Adipocyte (in vitro differentiated cells): ENCODE data around the gene NUDT8.
A peak's percentile ranks its signal among the peaks of the same experiment; 100 is the strongest.
"Not testable (repeated sequence)": the region's sequence is repeated elsewhere in the genome, so short reads cannot be mapped to it uniquely, and the experiment has no call there.

Experiments
- DNase-seq: peaks from one replicate; pipeline ENCODE4 v3.0.0-alpha.2; 2015; ENCODE audit warnings: low read depth
- H3K27me3 ChIP-seq: replicated peaks from 2 replicates; pipeline ENCODE4 v1.7.0; 2013; ENCODE audit warnings: mild to moderate bottlenecking, low read length, moderate library complexity; ENCODE audit not compliant: control insufficient read depth, insufficient read depth
- H3K36me3 ChIP-seq: 2 replicates; pipeline ENCODE4 v1.7.0; 2013; ENCODE audit warnings: low read length, mild to moderate bottlenecking, moderate library complexity; ENCODE audit not compliant: control insufficient read depth, insufficient read depth, severe bottlenecking
- H3K4me1 ChIP-seq: 2 replicates; pipeline ENCODE4 v1.7.0; 2013; ENCODE audit warnings: mild to moderate bottlenecking, low read length, moderate library complexity; ENCODE audit not compliant: control insufficient read depth, insufficient read depth
- H3K4me3 ChIP-seq: 2 replicates; pipeline ENCODE4 v1.7.0; 2013; ENCODE audit warnings: mild to moderate bottlenecking, low read length, moderate library complexity
- H3K9ac ChIP-seq: 2 replicates; pipeline ENCODE4 v1.7.0; 2013; ENCODE audit warnings: mild to moderate bottlenecking, low read length, moderate library complexity
- H3K9me3 ChIP-seq: 2 replicates; pipeline ENCODE4 v1.7.0; 2013; ENCODE audit warnings: mild to moderate bottlenecking, low read length, moderate library complexity; ENCODE audit not compliant: control insufficient read depth

The NUDT8 gene

GRCh38 chr11:67630943-67631331 lies 1.2 kb upstream of the NUDT8 start:
- Histone ChIP-seq H3K9ac (peak overlapping the region; percentile 85), H3K4me1 (peaks cover 9% of the 10 kb centered on the region), H3K4me3 (peak overlapping the region; percentile 87), H3K36me3 (no peaks in the 10 kb centered on the region), H3K27me3 (peaks cover 15% of the 10 kb centered on the region), H3K9me3 (no peaks in the 10 kb centered on the region)
- DNase-seq = no peak

DNA sequence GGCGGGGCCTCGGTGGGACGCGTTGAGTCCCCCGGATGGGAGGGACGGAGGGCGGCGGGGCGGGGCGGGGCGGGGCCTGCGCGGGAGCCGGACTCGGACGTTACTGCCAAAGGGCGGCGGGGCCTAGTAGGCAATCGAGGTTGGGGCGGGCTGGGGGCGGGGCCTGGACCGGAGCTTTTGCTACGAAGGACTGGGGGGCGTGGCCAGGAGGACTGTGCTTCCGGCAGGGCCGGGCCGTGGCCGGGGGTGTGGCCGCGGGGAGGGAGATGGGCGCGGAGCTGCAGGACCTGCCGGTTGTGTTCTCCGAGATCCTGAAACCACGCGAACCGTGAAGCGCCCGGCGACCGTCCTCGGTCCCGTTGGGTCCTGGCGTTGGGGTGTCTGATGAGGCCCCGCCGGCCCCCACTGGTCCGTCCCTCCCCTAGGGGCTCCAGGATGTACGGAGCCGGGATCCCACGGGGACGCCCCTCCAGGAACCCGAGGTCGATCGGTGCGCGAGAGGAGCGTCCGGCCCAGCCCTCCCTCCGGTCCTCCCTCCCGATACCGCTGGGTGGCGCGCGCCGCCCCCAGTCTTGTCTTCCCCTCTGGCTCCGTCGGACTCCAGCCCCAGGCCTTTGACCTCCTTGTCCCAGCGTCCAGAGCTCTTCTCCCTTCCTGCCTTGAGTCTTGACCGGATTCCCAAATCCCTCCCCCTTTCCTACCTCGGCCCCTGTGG lies 648 bp upstream of the NUDT8 start:
- peaks cover 9% of the 10 kb centered on the region for H3K4me1 ChIP-seq
- peak overlapping the region; percentile 87 for H3K4me3 ChIP-seq

GRCh38 chr11:67628710-67629385 lies 889 bp downstream of the NUDT8 start:
- Histone ChIP-seq H3K9ac (peak overlapping the region; percentile 85), H3K36me3 (no peaks in the 10 kb centered on the region), H3K4me1 (peaks cover 9% of the 10 kb centered on the region), H3K27me3 (no peaks in the 10 kb centered on the region), H3K4me3 (peak overlapping the region; percentile 82), H3K9me3 (no peaks in the 10 kb centered on the region)
- DNase-seq = no peak

More for the DNA sequence above, 648 bp upstream of the NUDT8 start:
- no peaks in the 10 kb centered on the region for H3K36me3 ChIP-seq
- peak overlapping the region; percentile 85 for H3K9ac ChIP-seq
- peaks cover 14% of the 10 kb centered on the region for H3K27me3 ChIP-seq
- H3K9me3 ChIP-seq = no peaks in the 10 kb centered on the region
- DNase-seq = peak; percentile 100

- Histone ChIP-seq H3K36me3 (no peaks in the 10 kb centered on the region), H3K4me1 (peaks cover 9% of the 10 kb centered on the region)
- no peak for DNase-seq
Observed at GRCh38 chr11:67627812-67628624, 1.7 kb downstream of the NUDT8 start.

GRCh38 chr11:67627441-67627811 lies 2.3 kb downstream of the NUDT8 start:
- H3K4me3 ChIP-seq = no peak overlapping the region

More at GRCh38 chr11:67627812-67628624, 1.7 kb downstream of the NUDT8 start:
- no peaks in the 10 kb centered on the region for H3K9me3 ChIP-seq
- H3K9ac ChIP-seq = no peak overlapping the region
- H3K4me3 ChIP-seq = no peak overlapping the region
- no peaks in the 10 kb centered on the region for H3K27me3 ChIP-seq

DNA sequence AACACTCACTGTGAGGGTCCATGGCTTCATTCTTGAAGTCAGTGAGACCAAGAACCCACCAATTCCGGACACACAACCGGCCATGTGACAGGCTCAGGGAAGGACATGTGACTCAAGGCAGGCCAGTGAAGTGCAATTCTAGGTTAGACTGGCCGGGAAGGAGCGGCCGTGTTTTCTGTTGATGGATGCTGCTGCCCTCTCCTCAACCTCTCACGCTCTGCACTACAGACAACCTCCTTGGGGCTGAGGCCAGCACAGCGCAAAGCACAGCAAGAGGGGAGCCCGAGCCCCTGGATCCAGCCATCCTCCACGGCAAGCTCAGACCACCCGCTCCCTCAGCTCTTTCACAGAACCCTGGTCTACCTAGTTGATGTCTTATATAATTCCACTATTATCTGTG lies 2.8 kb downstream of the NUDT8 start:
- Histone ChIP-seq H3K9ac (no peak overlapping the region), H3K4me3 (no peak overlapping the region), H3K36me3 (no peaks in the 10 kb centered on the region), H3K9me3 (no peaks in the 10 kb centered on the region), H3K4me1 (peaks cover 9% of the 10 kb centered on the region), H3K27me3 (no peaks in the 10 kb centered on the region)
- no peak for DNase-seq

More at GRCh38 chr11:67627441-67627811, 2.3 kb downstream of the NUDT8 start:
- H3K36me3 ChIP-seq = no peaks in the 10 kb centered on the region
- no peak overlapping the region for H3K9ac ChIP-seq
- no peaks in the 10 kb centered on the region for H3K27me3 ChIP-seq
- peaks cover 9% of the 10 kb centered on the region for H3K4me1 ChIP-seq
- H3K9me3 ChIP-seq = no peaks in the 10 kb centered on the region
- DNase-seq = no peak

GRCh38 chr11:67626131-67626833 lies 3.5 kb downstream of the NUDT8 start:
- H3K4me3 ChIP-seq, H3K36me3 ChIP-seq, H3K9ac ChIP-seq, H3K9me3 ChIP-seq, DNase-seq, H3K27me3 ChIP-seq, H3K4me1 ChIP-seq: not testable (repeated sequence)

- not testable (repeated sequence) for H3K9ac ChIP-seq, H3K9me3 ChIP-seq, H3K4me1 ChIP-seq, DNase-seq, H3K36me3 ChIP-seq, H3K4me3 ChIP-seq, H3K27me3 ChIP-seq
Observed at GRCh38 chr11:67623795-67624194, 5.9 kb downstream of the NUDT8 start.

DNA sequence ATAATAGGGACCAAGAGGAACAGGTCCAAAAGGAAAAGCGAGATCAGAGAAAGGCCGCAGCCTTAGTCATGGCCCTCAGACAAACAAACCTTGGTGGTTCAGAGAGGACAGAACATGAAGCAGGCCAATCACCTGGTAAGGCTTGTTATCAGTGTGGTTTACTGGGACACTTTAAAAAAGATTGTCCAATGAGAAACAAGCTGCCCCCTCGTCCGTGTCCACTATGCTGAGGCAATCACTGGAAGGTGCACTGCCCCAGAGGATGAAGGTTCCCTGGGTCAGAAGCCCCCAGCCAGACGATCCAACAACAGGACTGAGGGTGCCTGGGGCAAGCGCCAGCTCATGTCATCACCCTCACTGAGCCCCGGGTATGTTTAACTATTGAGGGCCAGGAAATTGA lies 6.8 kb downstream of the NUDT8 start:
- not testable (repeated sequence) for H3K27me3 ChIP-seq, H3K36me3 ChIP-seq, H3K4me1 ChIP-seq, H3K9ac ChIP-seq, H3K4me3 ChIP-seq, DNase-seq, H3K9me3 ChIP-seq

DNA sequence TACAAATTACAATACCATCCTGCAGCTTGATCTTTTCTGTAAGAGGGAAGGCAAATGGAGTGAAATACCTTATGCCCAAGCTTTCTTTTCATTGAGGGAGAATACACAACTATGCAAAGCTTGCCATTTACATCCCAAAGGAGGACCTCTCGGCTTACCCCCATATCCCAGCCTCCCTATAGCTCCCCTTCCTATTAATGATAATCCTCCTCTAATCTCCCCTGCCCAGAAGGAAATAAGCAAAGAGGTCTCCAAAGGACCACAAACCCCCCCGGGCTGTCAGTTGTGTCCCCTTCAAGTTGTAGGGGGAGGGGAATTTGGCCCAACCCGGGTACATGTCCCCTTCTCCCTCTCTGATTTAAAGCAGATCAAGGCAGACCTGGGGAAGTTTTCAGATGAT lies 7.8 kb downstream of the NUDT8 start:
- not testable (repeated sequence) for H3K4me3 ChIP-seq, H3K9ac ChIP-seq, H3K9me3 ChIP-seq, H3K36me3 ChIP-seq, DNase-seq, H3K4me1 ChIP-seq, H3K27me3 ChIP-seq

DNA sequence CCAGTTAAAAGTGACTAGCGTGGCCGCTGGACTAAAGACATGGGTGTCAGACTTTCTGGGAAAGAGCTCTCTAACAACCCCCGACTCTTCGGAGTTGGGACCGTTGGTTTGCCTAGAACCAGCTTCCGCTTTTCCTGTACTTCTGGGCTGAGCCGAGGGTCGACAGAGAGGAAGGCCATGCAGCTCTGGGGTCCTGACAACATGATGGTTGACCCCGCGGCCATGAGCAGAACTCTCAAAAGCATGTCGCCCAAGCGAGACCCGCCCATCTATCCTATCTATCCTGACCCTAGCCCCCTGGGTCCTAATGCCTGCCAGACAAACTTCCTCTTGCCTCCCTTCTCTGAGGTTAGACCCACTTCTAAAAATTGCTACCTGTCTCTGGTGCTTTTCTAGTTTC lies 9.1 kb downstream of the NUDT8 start:
- DNase-seq, H3K4me1 ChIP-seq, H3K9ac ChIP-seq, H3K4me3 ChIP-seq, H3K36me3 ChIP-seq, H3K9me3 ChIP-seq, H3K27me3 ChIP-seq: not testable (repeated sequence)
